ENCODE results near the gene ALG10. TPM values are rescaled to one million over a fixed set of nuclear protein-coding genes. Genes with fewer than 3 reads are reported as not detected.
"Not testable (repeated sequence)": the region's sequence is repeated elsewhere in the genome, so short reads cannot be mapped to it uniquely, and the experiment has no call there.

ALG10 gene
- total and polyA plus RNA-seq, 2 experiments from 2014 or later, result 1.4 to 7.7 TPM

DNA sequence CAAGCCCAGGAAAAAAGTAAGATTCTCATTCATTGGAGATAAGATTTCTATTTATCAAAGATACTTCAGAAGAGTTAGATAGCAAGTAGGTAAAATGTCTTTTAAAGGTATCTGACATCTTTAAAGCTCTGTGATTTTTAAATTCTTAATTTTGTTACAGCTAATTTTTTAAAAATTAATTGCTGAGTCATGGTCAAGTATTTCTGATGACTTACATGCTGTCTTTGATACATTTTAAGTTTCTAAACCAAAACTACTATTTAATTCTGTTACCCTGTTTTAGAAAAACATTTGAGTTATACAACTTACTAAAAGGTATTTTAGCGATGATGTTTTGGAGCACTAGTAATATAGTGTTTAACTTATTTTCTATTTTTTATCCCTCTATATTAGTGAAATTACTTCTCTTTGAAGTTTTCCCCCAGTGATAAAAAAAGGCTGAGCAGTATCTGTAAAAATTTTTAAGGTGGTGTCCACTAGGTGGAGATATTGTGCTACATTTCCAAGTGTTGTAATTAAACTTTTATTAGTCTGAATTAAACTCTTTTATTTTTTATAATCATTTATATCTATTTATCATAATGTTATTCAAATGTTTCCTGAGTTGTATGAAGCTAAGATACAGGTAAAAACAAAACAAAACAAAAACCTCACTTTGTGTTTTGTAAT is 11.5 kb downstream of the ALG10 start:
- no peaks in the 10 kb centered on the region for H3K27me3 ChIP-seq
- H3K4me3 ChIP-seq, result no peak overlapping the region
- peak; percentile 44 to 46 for DNase-seq (ENCODE audit: low read depth in 1 of 2, low spot score in 1 of 2)
- no peaks in the 10 kb centered on the region for H3K4me1 ChIP-seq (ENCODE audit: low read depth)
- H3K27ac ChIP-seq, result no peak overlapping the region
- TF ChIP-seq, protein P1, sequence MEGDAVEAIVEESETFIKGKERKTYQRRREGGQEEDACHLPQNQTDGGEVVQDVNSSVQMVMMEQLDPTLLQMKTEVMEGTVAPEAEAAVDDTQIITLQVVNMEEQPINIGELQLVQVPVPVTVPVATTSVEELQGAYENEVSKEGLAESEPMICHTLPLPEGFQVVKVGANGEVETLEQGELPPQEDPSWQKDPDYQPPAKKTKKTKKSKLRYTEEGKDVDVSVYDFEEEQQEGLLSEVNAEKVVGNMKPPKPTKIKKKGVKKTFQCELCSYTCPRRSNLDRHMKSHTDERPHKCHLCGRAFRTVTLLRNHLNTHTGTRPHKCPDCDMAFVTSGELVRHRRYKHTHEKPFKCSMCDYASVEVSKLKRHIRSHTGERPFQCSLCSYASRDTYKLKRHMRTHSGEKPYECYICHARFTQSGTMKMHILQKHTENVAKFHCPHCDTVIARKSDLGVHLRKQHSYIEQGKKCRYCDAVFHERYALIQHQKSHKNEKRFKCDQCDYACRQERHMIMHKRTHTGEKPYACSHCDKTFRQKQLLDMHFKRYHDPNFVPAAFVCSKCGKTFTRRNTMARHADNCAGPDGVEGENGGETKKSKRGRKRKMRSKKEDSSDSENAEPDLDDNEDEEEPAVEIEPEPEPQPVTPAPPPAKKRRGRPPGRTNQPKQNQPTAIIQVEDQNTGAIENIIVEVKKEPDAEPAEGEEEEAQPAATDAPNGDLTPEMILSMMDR (IDR thresholded peaks at IDR 0.05; ENCODE audit: low read depth, low read length), result peak; percentile 55
- no peaks in the 10 kb centered on the region for H3K9me3 ChIP-seq (ENCODE audit: low read depth)
- H3K36me3 ChIP-seq, result no peaks in the 10 kb centered on the region

DNA sequence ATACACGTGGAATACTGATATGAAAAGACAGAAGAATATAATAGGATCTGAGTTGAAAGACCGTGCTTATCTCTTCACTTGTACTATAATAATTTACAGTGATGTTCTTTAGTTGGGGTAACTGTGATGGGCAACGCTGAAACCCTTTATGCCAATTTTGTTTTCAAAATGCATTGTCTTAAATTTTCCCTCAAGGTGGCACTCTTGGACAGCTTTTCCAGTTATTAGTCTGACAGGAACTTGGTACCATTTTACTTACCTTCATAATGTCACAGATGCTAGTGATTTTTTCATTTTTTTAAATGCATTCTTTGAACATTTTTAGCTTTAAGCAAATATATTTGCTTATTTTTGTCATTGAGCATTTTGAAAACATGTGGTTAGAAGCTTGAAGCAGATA is 16.1 kb downstream of the ALG10 start:
- not testable (repeated sequence) for H3K9me3 ChIP-seq (ENCODE audit: low read depth); H3K36me3 ChIP-seq; H3K4me1 ChIP-seq (ENCODE audit: low read depth); H3K4me3 ChIP-seq; H3K27ac ChIP-seq; H3K27me3 ChIP-seq
- peak in 1 of 2 donors; percentile 20 for DNase-seq (ENCODE audit: low read depth in 1 of 2, low spot score in 1 of 2)

- H3K27me3 ChIP-seq, result no peaks in the 10 kb centered on the region
- TF ChIP-seq, protein P1 (IDR thresholded peaks at IDR 0.05; ENCODE audit: low read depth, low read length), result no peak
- H3K4me3 ChIP-seq, result no peak overlapping the region
- no peaks in the 10 kb centered on the region for H3K9me3 ChIP-seq (ENCODE audit: low read depth)
- H3K27ac ChIP-seq, result no peak overlapping the region
- H3K36me3 ChIP-seq, result no peaks in the 10 kb centered on the region
- DNase-seq (ENCODE audit: low read depth in 1 of 2, low spot score in 1 of 2), result no peak
- H3K4me1 ChIP-seq (ENCODE audit: low read depth), result no peaks in the 10 kb centered on the region
Measured at GRCh38 chr12:34046570-34046969, 24.3 kb downstream of the ALG10 start.

GRCh38 chr12:34047855-34048254 is 25.6 kb downstream of the ALG10 start:
- H3K4me3 ChIP-seq; H3K27ac ChIP-seq; H3K4me1 ChIP-seq (ENCODE audit: low read depth); H3K36me3 ChIP-seq; H3K9me3 ChIP-seq (ENCODE audit: low read depth); H3K27me3 ChIP-seq; DNase-seq (ENCODE audit: low read depth in 1 of 2, low spot score in 1 of 2): not testable (repeated sequence)

- Histone ChIP-seq H3K9me3 (ENCODE audit: low read depth) (no peaks in the 10 kb centered on the region), H3K36me3 (no peaks in the 10 kb centered on the region), H3K27me3 (no peaks in the 10 kb centered on the region), H3K4me3 (no peak overlapping the region), H3K4me1 (ENCODE audit: low read depth) (no peaks in the 10 kb centered on the region), H3K27ac (no peak overlapping the region)
- TF ChIP-seq, protein P1 (IDR thresholded peaks at IDR 0.05; ENCODE audit: low read depth, low read length), result no peak
- no peak for DNase-seq (ENCODE audit: low read depth in 1 of 2, low spot score in 1 of 2)
Measured at GRCh38 chr12:34048714-34049113, 26.4 kb downstream of the ALG10 start.

DNA sequence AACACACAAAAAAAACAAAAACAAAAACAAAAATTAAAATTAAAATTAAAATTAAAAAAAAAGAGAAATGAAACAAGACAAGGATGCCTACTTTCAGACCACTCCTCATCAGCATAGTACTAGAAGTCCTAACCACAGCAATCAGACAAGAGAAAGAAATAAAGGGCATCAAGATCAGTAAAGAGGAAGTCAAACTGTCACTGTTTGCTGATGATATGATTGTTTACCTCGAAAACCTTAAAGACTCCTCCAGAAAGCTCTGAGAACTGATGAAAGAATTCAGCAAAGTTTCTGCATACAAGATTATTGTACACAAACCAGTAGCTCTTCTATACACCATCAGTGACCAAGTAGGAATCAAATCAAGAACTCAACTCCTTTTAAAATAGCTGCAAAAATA is 29.2 kb downstream of the ALG10 start:
- TF ChIP-seq, protein P1 (IDR thresholded peaks at IDR 0.05; ENCODE audit: low read depth, low read length), result no peak
- H3K4me3 ChIP-seq, result no peak overlapping the region

More for the DNA sequence above, 29.2 kb downstream of the ALG10 start:
- H3K9me3 ChIP-seq (ENCODE audit: low read depth), result no peaks in the 10 kb centered on the region
- H3K27ac ChIP-seq, result no peak overlapping the region
- H3K27me3 ChIP-seq, result no peaks in the 10 kb centered on the region
- H3K4me1 ChIP-seq (ENCODE audit: low read depth), result no peaks in the 10 kb centered on the region
- DNase-seq (ENCODE audit: low read depth in 1 of 2, low spot score in 1 of 2), result no peak
- H3K36me3 ChIP-seq, result no peaks in the 10 kb centered on the region
